Hematopoietic multipotent progenitor cell treated with erythropoietin and hydrocortisone succinate and interleukin-3 and kit ligand, for 15 days (in vitro differentiated cells): ENCODE data around the gene SH3RF2.
A peak's percentile ranks its signal among the peaks of the same experiment; 100 is the strongest.
"Not testable (repeated sequence)": the region's sequence is repeated elsewhere in the genome, so short reads cannot be mapped to it uniquely, and the experiment has no call there.

ENCODE experiments used
- DNase-seq: peaks from one replicate; pipeline ENCODE4 v3.0.0-alpha.2; 2015; ENCODE audit warnings: low spot score

The SH3RF2 gene

DNA sequence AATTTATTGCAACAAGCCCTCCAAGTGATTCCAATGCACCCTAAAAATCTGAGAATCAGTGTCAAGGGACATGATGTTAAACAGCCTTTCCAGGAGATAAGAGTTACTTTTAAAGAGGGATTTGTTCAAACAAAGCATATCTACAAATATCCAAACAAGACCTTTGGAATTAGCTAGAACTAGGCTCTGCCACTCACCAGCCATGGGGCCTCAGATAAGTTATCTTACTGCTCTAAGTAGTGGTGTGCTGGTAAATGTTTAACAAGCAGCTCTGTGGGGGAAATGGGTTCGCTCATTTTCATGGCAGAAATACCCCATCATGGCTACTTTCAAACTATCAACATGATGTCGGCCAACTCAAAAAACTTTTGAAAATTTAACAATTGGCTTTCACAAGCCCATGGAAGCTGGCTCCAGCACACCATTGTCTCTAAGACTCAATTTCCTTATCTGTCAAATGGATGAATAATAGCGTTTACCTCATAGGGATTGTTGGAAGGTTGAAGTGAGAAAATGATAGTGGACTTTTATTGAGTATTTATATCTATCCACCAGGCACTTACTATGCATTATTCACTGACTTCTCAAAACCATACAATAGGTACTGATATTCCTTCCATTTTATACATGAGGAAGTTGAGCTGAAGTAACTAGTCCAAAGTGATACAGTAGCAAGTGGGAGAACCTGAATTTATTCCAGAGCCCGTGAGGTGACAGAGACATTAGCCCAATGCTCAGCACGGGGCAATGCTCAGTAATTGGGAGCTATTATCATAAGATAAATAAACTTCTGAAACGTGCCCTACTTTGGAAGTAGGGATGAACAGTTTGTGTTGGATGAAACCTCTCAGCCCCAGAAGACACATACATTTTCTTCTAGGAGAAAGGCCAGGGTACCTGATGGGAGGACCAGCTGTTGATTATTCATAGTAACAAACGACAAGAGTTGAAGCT is 43.2 kb downstream of the SH3RF2 start:
- no peak for DNase-seq

DNA sequence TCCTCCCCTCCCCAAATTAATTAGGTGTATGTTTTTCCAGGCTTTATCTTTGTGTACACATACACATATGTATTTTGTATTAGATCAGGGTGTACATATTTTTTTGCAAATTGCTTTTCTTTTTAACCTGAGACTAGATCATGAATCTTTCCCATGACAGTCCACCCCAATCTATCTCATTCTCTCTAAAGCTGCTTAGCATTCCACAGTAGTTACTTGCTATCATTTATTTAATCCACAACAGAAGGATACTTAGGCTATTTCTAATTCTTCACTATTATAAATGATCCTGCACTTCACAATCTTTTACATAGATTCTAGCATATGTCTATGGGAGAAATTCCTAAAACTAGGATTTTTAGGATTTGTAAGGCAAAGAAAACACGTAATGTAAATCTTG is 43.9 kb downstream of the SH3RF2 start:
- no peak for DNase-seq

DNA sequence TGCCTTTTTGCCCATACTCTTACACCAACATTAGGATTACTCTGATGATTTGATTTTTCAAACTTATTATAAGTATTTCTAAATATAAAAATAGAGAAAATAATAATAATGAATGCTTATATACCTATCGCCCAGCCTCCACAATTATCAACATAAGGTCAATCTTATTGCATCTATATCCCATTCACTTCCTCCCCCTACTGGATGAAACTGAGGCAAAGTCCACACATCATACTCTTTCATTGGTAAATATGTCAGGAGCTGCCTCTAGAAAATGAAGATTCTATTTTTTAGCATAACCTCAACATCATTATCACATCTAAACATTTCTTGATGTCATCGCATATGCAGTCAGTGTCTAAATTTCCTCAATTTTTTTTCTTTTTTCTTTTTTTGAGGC is 44.3 kb downstream of the SH3RF2 start:
- no peak for DNase-seq

DNA sequence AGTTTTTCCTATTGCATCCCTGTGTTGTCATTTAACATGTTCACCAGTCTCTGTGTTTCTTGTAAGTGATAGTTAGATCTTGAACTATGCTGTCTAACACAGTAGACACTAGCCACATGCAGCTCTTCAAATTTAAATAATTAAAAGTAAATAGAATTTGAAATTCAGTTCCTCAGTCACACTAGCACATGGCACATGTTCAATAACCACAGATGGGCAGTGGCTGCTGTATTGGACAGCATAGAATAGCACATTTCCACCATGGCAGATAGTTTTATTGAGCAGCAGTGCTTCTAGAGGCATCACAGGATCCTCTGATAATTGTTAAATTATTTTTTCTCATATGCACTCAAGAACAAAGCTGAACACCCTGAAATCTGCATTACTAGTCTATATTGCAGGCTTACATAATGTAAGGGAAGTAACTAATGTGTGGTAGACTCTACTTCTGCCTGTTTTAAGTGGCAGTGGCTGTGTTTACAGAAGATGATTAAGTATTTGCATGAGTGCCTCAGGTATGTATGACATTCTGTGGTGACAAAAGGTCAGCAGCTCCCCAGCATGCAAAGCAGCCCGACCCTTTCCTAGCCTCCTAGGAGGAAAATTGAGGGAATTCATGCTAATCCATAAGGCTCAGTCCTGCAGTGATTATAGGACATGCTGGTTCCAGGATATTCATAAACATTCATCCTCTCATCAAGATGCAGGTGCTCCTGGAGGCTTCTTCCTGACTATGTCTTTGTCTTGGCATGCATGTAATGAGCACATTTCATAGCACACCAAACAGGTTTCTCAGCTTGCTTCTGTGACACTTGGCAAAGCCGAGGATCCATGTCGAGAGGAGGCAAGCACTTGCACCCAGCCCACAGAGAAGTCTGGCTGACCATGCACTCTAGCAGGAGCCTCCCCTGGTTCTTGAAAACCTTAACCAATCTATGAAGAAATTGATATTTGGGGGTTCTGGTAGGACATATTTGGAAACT is 45.5 kb downstream of the SH3RF2 start:
- DNase-seq: no peak

DNA sequence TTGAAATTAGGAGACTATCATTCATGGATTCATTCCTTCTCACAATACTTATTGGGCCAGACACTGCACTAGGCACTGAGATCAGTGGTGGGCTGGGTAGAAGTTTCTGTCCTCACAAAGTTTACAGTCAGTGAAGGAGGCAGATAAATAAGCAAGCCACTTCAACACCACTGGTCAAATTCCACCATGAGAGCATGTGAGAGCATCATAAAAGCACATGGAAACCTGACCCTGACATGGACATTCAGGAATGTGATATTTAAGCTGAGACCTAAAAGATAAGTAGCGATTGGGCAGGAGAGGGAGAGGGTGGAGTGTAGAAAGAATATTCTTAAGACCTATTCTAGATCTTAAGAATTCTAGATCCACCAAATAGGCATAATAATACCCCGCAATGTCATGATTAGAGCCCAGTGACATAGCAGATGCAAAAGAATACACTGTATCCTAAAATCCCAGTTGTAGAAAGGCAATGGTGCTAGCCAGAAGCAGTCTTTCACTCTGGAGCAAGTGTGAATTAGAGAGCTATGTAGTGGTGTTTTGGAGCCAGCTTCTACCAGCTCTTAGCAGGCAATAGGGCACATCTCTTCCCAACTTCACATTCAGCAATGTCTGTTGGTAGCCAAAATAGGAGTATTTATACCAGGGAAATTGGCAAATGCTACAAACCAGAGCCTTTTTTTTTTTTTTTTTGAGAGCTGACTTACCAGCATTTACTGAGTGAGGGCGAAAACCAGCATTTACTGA is 46.4 kb downstream of the SH3RF2 start:
- no peak for DNase-seq

DNA sequence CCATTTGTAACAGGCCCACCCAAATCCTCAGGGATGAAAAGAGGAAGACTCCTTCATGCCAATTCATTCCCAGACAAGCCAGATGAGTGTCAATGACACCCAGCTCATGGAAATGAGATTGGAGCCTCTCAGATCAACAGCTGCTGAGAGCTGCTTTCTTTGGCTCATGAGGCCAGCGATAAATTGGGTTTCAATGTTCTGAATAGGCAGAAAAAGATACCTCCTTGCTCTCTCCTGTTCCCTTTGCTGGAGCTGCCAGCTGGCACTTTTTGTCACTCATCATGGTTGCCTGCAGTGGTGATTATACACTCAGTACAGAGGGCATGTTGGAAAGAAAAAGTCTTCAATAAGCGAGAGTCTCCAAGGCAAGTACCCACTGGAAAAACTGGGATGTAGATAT is 47.1 kb downstream of the SH3RF2 start:
- DNase-seq: no peak

DNA sequence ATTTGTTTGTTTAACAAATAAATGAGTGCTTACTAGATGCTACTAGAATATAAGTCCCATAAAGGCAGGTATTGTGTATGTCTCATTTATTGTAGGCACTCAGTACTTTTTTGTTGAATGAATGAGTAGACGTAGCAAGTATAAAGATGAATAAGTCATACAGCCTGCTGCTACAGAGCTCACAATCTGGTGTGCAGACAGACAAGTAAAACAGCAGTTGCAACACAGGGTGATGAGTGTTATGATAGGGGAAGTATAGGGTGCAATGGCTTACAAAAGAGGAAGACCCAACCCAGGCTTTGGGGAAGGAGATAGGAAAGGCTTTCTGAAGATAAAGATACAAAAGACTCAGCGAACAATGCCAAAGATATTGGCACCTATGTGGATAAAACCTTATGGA is 47.7 kb downstream of the SH3RF2 start:
- DNase-seq: no peak

DNA sequence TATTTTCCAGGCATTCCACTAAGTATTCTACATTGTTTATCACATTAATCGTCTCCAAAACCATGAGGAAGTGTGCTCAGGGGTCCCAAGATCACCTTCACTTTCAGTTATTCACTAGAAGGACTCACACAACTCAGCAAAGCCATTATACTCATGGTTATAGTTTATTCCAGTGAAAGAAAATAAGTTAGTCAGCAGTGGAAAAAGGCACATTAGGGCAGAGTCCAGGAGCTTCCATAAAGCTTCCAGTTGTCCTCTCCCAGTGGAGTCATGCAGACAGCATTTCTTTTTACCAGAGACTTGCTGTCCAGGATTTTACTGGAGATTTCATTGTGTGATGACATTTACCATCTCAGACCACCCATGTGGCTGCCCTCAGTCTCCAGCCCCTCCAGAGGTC is 51.5 kb downstream of the SH3RF2 start:
- DNase-seq: no peak

DNA sequence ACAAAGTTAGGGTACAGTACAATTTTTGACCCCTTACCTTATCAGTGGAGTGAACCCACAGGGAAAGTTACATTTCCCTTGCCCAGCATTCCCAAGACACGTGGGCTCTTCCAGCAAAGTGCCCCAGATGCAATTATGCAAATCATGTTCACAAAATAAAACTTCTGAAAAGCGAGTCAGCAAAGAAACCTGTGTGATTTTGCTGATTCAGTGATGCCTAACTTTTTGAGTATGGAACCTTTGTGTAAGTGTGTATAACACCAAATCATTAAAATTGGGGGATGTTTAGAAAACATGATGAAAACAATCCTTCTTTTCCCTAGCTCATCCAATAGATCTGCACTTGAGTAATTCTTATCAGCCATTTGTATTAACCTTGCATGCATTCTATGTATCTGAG is 52.6 kb downstream of the SH3RF2 start:
- no peak for DNase-seq

DNA sequence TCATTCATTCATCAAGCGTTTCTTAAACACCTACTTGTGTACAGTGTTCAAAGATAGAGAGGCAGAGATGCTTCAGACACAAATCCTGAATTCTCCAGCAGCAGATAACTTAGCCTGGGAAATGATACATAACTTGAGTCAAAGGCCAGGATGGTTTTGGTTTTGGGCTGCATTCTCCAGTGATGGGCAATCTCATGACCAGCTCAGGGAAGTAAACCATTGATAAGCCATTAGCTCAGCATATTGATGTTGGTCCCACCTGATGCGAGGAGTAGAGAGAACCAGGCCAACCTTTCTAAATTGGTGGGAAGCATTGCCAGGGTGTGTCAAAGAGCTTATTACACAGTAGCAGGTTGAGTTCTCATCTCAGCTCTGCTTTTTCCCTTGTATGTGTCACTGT is 53.0 kb downstream of the SH3RF2 start:
- DNase-seq: no peak

DNA sequence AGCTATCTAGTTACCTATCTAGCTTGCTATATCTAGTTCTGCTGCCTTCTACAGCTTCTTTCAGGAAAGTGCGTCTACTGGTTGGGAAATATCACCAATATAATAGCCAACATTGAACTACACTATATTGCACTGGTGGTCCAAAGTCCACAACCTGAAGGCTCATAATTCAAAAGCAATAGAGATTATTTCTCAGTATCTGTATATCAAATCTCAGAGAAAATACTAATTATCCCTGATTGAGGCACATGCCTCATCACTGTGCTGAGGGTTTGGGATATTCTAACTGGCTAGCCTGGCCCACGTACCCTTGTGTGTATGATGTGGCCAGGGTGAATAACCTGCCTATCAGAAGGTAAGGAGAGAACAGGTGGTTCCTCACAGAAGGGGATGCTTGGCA is 53.8 kb downstream of the SH3RF2 start:
- no peak for DNase-seq

DNA sequence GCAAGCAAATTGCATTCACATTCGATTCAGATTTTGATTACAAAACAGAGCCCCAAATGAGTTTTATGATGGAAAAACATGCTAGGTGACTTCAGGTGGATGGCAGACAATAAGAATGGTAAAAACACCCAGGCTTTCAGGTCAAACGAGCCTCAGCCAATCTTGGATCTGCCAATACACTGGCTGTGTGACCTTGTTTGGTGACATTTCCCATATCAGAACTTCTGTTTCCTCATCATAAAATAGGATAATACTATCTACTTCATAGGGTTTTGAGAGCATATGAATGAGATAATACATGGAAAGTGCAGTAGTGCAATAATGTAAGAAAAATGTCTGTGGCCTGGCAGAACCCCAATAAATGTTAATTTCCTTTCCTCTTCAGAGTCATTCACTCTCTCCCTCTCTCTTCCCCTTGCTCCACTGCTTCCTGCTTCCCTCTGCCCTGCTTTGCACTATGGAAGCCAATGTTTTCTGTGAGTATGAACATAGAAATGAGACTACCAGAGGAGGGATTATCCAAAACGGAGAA is 54.7 kb downstream of the SH3RF2 start:
- no peak for DNase-seq

DNA sequence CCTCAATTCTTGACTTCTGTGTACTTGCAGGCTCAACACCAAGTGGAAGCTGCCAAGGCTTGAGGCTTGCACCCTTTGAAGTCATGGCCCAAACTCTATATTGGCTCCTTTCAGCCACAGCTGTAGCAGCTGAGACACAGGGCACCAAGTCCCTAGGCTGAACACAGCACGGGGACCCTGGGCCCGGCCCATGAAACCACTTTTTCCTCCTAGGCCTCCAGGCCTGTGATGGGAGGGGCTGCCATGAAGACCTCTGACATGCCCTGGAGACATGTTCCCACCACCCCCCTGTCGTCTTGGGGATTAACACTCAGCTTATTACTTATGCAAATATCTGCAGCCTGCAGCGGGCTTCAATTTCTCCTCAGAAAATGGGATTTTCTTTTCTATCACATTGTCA is 57.2 kb downstream of the SH3RF2 start:
- not testable (repeated sequence) for DNase-seq

DNA sequence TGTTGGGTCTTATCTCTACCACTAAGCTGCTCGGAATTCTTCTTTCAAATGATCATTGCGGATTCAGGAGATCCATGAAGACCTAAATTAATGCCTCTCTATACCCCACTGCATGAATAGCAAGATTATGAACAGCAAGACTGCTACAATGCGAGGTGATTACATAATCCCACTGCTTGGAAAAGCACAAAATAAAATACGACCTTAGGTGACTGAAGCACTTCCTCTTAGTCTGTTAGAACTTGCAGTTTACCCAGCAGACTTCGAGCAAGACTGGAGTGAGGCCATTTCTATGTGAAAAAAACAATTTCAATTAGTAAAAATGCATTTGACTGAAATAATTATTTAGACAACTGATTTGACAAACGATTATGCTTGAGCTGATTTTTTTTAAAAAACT is 59.8 kb downstream of the SH3RF2 start:
- no peak for DNase-seq

DNA sequence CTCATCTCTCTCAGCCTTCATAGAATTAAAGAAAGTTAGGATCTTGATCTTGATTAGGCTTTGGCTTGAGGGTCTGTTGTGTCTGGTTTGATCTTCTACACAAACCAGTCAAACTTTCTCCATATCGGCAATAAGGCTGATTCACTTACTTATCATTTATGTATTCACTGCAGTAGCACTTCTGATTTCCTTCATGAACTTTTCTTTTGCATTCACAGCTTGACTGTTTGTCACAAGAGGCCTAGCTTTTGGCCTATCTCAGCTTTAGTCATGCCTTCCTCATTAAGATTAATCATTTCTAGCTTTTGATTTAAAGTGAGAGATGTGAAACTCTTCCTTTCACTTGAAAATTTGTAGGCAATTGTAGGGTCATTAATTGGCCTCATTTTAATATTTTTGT is 62.8 kb downstream of the SH3RF2 start:
- no peak for DNase-seq

DNA sequence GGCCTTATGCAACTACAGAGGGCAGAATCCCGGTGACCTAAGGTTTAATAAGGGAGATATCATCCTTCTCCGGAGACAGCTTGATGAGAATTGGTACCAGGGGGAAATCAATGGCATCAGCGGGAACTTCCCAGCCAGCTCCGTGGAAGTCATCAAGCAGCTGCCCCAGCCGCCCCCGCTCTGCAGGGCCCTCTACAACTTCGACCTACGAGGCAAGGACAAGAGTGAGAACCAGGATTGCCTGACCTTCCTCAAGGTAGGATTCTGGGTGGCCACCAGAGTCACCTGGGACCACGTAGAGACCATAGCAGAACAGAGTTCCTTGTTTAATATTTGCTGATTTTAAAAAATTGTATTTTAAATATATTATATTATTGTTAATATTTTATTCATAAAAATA is 63.7 kb downstream of the SH3RF2 start:
- no peak for DNase-seq

DNA sequence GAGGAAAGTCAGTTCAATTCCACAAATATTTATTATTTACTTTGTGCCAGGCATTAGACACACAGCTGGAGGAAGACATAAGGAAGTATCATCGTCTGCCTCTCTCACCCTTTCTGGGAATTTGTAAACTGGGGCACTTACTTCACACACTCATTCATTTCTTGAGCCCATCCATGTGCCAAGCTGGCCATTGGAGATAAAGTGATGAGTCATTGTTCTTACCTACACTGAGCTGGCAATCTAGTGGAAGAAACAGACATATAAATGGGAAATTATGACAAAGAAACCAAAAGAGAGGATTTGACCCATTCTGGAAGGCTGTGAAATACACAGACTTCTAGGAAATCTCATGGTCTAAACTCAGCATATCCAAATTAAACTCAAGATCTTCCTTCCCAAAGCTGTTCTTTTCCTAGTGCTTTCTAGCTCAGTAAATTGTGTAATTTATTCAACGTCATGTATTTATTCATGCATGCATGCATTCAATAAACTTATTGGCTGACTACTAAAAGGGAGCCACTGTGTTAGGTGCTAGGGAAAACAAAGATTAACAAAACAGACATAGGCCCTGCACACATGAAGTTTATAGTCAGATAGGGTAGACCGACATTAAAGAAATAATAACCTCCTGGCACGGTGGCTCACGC is 65.3 kb downstream of the SH3RF2 start:
- peak; percentile 20 for DNase-seq

DNA sequence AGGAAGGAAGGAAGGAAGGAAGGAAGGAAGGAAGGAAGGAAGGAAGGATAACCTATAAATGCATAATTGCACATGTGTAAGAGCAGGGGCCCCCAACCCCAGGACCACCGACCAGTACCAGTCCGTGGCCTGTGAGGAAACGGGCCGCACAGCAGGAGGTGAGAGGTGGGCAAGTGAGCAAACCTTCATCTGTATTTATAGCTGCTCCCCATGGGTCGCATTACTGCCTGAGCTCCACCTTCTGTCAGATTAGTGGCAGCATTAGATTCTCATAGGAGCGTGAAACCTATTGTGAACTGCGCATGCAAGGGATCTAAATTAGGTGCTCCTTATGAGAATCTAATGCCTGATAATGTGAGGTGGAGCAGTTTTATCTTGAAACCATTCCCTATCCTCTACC is 66.1 kb downstream of the SH3RF2 start:
- DNase-seq: no peak

DNA sequence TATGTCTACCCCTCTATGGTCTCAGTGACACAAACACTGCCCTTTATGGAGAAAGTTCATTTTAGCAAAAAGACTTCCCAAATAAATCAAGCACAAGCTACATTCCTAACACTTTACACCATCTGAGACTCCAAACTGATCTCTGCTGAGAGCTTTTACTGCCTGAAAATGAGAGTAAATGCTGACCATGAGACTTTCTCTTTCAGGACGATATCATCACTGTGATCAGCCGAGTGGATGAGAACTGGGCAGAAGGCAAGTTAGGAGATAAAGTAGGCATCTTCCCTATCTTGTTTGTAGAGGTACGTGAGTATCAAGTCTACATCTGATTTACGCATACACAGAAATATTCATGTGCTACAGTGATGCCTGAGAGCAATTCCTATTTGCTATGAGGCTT is 67.5 kb downstream of the SH3RF2 start:
- DNase-seq: no peak

DNA sequence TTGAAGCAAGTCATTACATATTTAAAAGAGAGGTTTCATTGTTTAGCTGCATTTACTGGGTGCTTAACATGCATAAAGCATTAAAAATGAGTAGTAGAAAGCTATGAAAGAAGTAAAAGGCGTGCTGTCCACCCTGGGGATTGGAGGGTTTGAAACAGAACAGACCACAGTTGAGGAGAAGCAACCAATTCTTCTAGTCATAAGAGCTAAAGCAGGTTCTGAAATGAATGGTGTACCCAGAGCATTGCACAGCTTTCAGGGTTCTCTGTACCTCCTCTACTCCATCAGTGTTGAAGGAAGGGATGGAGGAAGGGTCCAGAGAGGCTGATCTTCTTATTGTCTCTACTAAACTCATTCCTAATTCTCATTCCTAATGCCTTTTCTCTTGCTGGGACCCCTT is 68.9 kb downstream of the SH3RF2 start:
- DNase-seq: no peak

DNA sequence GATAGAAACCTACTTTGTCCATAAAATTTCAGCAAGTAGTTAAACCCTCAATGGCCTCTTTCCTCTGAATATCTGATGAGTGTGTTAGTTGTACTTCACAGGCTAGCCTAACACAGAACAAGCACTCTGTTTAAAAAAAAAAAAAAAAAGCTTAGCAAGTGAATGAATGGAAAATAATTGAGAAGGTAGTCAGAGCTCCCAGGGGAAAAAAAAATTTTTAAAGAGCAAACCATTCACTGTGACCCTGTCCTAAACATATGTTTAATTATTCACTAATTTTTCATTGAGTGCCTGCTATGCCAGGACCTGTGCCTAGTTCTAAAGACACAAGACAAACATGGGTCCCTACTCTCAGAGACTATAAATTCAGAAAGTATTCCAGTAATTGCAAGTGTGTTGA is 69.3 kb downstream of the SH3RF2 start:
- no peak for DNase-seq
